ES-I3 (cell line): ENCODE measurements around the gene ACTL7A.

ENCODE experiments used
- H3K36me3 ChIP-seq: 2 replicates; pipeline ENCODE4 v1.6.1; 2013; ENCODE audit warnings: mild to moderate bottlenecking, low read length, control low read depth, moderate library complexity; ENCODE audit not compliant: insufficient read depth
- H3K4me1 ChIP-seq: 2 replicates; pipeline ENCODE4 v1.6.1; 2013; ENCODE audit warnings: mild to moderate bottlenecking, control low read depth, low read length; ENCODE audit not compliant: insufficient read depth
- H3K9ac ChIP-seq: 2 replicates; pipeline ENCODE4 v1.6.1; 2013; ENCODE audit warnings: low read depth, mild to moderate bottlenecking, low read length, moderate library complexity
- H3K9me3 ChIP-seq: 2 replicates; pipeline ENCODE4 v1.6.1; 2013; ENCODE audit warnings: mild to moderate bottlenecking, low read length, moderate library complexity; ENCODE audit not compliant: control insufficient read depth, insufficient read depth

ACTL7A gene

DNA sequence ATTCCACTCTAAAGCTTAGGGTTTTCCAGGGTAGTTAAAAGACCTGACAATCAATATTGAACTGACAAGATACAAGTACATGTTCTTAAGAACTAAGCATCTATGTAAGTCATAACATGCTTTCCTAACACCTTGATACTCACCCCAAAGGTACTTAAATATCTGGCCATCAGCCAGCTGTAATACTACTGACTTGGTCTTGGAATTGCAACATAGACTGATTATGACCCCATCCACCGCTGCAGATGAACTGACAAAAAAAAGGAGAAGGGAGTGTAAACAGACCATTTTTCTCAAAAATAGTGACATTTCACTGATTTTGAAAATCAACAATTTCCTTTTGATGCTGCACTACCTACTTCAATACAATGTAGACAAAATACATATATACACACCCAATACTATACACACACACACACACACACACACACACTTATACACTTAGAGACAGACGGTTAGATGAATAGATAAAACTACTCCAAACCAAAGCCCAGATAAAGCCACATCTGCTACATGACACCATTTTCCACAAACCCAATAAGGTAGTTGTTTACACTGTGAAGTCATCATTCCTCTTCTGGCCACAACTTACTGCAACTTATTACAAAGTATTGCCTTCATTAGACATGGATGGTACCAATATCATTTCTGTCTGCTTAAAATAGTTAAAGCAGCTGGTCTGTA lies 41.5 kb downstream of the ACTL7A start:
- Histone ChIP-seq H3K36me3 (no peaks in the 10 kb centered on the region; the same call in none of the 2 replicates), H3K4me1 (no peaks in the 10 kb centered on the region), H3K9me3 (no peaks in the 10 kb centered on the region), H3K9ac (no peak overlapping the region)

DNA sequence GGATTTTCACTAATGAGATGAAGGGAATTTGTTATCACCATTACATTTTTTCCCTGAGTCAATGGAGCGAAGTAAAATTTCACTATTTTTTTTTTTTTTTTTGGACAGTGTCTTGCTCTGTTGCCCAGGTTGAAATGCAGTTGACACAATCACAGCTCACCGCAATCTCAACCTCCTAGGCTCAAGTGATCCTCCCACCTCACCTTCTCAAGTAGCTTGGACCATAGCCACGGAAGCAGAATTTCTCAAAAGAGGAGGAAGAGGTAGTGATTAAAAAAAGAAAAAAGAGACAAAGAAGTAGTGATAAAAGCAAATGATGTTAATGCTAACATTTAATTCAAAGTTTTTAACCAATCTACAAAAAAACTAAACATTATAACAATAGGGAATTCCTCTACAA lies 42.1 kb downstream of the ACTL7A start:
- H3K9me3 ChIP-seq, result no peaks in the 10 kb centered on the region
- no peaks in the 10 kb centered on the region for H3K4me1 ChIP-seq
- H3K9ac ChIP-seq, result no peak overlapping the region
- H3K36me3 ChIP-seq, result no peaks in the 10 kb centered on the region; the same call in none of the 2 replicates

DNA sequence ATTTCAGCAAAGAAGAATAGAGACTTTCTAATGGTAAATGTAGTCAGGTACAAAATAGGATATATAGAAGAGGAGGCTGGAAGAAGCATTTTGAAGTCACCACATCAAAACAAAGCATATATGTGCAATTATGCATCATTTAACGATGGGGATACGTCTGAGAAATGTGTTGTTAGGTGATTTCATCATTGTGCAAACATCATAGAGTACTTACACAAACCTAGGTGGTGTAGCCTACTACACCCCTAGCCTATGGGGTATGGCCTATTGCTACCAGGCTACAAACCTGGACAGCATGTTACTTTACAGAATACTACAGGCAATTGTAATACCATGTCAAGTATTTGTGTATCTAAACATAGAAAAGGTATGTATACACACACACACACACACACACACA lies 43.4 kb downstream of the ACTL7A start:
- Histone ChIP-seq H3K9me3 (no peaks in the 10 kb centered on the region), H3K4me1 (no peaks in the 10 kb centered on the region), H3K9ac (no peak overlapping the region), H3K36me3 (peaks cover 4% of the 10 kb centered on the region)

DNA sequence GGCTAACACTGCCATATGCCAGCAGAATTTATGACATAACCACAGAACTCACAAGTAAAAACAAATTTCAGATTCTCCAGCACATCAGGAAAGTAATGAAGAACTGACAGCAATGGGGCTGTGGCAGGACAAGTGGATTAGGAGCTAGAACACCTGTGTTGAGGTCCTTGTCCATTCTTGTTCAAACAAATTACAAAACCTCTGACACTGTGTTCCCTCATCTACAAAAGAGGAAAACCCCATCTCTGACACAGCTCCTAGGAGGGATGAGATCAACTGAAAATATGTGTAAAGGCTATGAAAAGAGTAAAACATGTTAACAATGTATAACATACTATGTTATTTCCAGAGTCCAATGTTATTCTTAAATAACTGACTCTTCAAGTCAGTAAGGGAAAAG lies 48.3 kb downstream of the ACTL7A start:
- Histone ChIP-seq H3K36me3 (peaks cover 15% of the 10 kb centered on the region), H3K4me1 (no peaks in the 10 kb centered on the region), H3K9ac (no peak overlapping the region), H3K9me3 (no peaks in the 10 kb centered on the region)

DNA sequence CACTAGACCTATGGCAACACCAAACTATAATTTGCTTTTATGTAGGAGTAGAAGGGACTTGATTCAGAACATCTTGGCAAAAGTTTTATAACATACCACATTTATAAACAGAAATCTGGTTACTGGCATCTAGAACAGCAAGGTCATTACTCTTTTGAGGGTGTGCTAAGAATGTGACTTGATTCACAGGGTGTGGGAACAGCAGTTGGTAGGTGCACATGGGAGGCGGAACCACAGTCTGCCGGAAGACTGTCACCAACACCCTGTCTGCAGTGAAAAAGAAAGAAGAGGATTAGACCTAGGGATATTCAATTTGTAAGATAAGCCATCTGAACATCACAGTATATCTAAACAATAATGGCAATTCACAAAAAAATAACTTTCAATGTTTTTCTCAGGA lies 48.8 kb downstream of the ACTL7A start:
- Histone ChIP-seq H3K9ac (no peak overlapping the region), H3K9me3 (no peaks in the 10 kb centered on the region), H3K36me3 (peaks cover 18% of the 10 kb centered on the region), H3K4me1 (no peaks in the 10 kb centered on the region)

DNA sequence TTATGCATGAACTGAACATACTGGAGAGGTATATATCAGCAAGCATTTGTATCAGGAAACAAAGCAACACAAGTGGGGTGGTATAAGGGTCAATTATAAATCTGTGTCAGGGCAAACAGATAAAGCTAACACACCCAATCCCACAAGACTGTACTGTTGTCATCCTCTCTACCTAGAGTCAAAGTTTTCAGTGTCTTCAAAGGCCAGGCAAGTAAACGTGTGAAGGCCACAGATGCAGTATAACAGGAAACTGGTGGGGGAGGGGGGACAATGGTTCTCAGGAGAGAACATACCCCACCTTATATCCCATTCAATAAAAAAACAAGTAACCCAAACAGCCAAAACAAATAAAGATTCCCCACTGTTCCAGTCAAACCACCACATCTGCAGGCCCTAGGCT lies 49.8 kb downstream of the ACTL7A start:
- H3K9me3 ChIP-seq, result no peaks in the 10 kb centered on the region
- H3K9ac ChIP-seq, result no peak overlapping the region
- peaks cover 21% of the 10 kb centered on the region for H3K36me3 ChIP-seq

More for the DNA sequence above, 49.8 kb downstream of the ACTL7A start:
- H3K4me1 ChIP-seq, result no peaks in the 10 kb centered on the region
